ENCODE results near the gene KIAA1217. TPM values are rescaled to one million over a fixed set of nuclear protein-coding genes. Genes with fewer than 3 reads are reported as not detected.

Gene KIAA1217
- total RNA-seq, 1 experiment from 2014 or later = 18.6 TPM

- Histone ChIP-seq H4K91ac (ENCODE audit: insufficient read length, low read depth, low read length) (no peak overlapping the region), H3K79me2 (ENCODE audit: insufficient read depth, low read length) (no peaks in the 10 kb centered on the region), H3K4me1 (ENCODE audit: insufficient read depth, low read length) (no peaks in the 10 kb centered on the region), H2AFZ (ENCODE audit: low read length) (no peak overlapping the region), H3K4me2 (ENCODE audit: insufficient read depth, insufficient read length, low read length) (no peak overlapping the region), H3K23me2 (ENCODE audit: insufficient read length, low read depth, low read length, poor library complexity, severe bottlenecking) (no peaks in the 10 kb centered on the region), H2BK120ac (ENCODE audit: low read depth, low read length, poor library complexity, severe bottlenecking) (no peak overlapping the region), H4K20me1 (ENCODE audit: control insufficient read depth, insufficient read depth, insufficient read length) (no peaks in the 10 kb centered on the region), H3K18ac (ENCODE audit: insufficient read length, low read depth, low read length) (no peak overlapping the region), H3K56ac (ENCODE audit: insufficient read length, low read depth, low read length) (no peak overlapping the region), H2BK12ac (ENCODE audit: insufficient read length, low read depth, low read length) (no peak overlapping the region), H4K5ac (ENCODE audit: insufficient read length, low read depth, low read length) (no peak overlapping the region), H2BK5ac (ENCODE audit: insufficient read length, low read length) (no peak overlapping the region), H2BK20ac (ENCODE audit: low read depth, low read length, poor library complexity, severe bottlenecking) (no peak overlapping the region), H2AK5ac (ENCODE audit: insufficient read length, low read length) (no peak overlapping the region), H3K9ac (ENCODE audit: extremely low read depth, insufficient read length, low read length) (no peak overlapping the region), H2BK15ac (ENCODE audit: low read depth, low read length) (no peak overlapping the region), H3K27ac (ENCODE audit: insufficient read length, low read depth, low read length) (no peak overlapping the region), H3K79me1 (ENCODE audit: insufficient read depth, low read depth, low read length, poor library complexity, severe bottlenecking) (no peaks in the 10 kb centered on the region), H3T11ph (ENCODE audit: low read length) (no peak overlapping the region), H4K8ac (replicated peaks; ENCODE audit: insufficient read length, low read depth, low read length) (no peak overlapping the region), H3K23ac (ENCODE audit: insufficient read length, low read depth, low read length) (no peak overlapping the region), H3K14ac (ENCODE audit: insufficient read depth, low read length) (no peak overlapping the region), H3K27me3 (ENCODE audit: insufficient read depth, low read length) (no peaks in the 10 kb centered on the region), H3K4ac (ENCODE audit: low read depth, low read length) (no peak overlapping the region), H3K9me3 (ENCODE audit: control insufficient read depth, low read depth, low read length) (no peaks in the 10 kb centered on the region)
- peak overlapping the region in 2 of 3 experiments; percentile 52 to 62; a peak in 3 of 7 replicates for H3K27ac Mint-ChIP-seq
- peaks cover 3 to 5% of the 10 kb centered on the region in 2 experiments for H3K4me1 Mint-ChIP-seq
- H3K27me3 Mint-ChIP-seq (ENCODE audit: low read depth) = no peaks in the 10 kb centered on the region
- no CpG with 5 or more reads among the region's 3 CpGs for WGBS (ENCODE audit: extremely low coverage, insufficient read length, low lambda C conversion rate)
- TF ChIP-seq CTCF (conservative IDR thresholded peaks at IDR 0.05) = no peak
- peaks cover 8 to 15% (median 9%) of the 10 kb centered on the region in 3 experiments for H3K36me3 Mint-ChIP-seq (ENCODE audit: insufficient read depth in 1 of 3, low read depth in 3 of 3)
- H3K4me3 Mint-ChIP-seq = no peak overlapping the region
- H3K9me3 Mint-ChIP-seq = peaks cover 4 to 5% of the 10 kb centered on the region in 2 experiments; a peak in 3 of 5 replicates
- DNase-seq = no peak
Measured at GRCh38 chr10:24277277-24277676, 68.3 kb downstream of the KIAA1217 start.

Data from H9 (cell line).